NCI-H748 treated with DMSO at 0.1 percent for 48 hours (cell line): ENCODE results near the gene BMPER.
"Not testable (repeated sequence)": the region's sequence is repeated elsewhere in the genome, so short reads cannot be mapped to it uniquely, and the experiment has no call there.

ENCODE experiments used
- DNase-seq: peaks from one replicate; lab custom pipeline; 2025; lab: John Stamatoyannopoulos, UW

The BMPER gene

DNA sequence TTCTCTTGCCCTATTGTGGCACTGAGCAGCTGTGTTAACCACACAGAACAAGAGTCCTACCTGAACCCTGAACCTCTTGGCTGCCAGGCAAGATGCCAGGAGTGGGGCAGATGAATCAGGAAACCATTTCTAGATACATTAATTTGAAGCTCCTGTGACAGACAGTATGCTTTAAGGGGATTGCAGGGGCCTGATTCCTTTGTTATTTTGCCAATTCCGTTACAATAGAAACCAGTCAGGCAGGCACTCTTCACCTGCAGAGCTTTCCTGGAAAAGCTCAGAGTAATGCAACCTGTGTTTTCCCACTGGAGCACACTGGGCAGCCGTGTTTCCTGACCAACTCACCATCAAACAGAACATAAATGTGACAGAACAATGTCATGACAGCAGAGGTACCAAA lies 233.1 kb downstream of the BMPER start:
- no peak for DNase-seq

DNA sequence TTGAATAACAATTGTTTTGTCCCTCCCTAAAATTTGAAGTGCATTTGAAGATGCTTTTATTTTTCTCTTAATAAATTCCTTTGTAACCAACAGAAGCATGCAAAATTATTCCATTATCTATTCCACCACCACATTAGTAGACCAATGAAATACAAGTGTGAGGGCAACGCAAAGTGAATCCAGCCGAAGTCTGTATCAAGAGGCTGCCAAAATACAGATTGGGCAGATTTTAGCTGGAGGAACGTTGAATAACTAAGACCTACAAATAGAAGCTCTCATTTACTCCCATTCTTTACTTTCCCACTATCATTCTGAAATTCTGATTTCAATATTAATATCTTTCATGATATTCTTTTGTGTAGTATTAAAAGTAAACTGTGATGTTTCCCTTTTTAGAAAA lies 233.7 kb downstream of the BMPER start:
- DNase-seq = no peak

DNA sequence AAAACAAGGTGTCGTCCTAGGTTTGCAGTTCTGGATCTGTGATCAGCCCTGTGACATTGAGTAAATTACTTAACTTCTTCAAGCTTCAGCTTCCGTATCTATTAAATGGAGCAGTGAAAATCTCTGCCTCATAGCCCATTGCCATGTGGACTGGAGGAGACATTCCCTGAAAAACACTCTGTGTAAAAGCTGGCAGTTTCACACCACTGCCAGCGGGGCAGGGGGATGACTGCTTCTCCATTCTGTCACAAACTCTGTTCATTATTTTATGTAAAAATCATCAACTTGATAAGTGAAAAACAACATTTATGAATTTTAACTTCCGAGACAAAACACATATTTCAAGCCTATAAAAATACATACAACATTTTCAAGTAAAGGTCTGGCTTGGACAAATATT lies 234.7 kb downstream of the BMPER start:
- no peak for DNase-seq

DNA sequence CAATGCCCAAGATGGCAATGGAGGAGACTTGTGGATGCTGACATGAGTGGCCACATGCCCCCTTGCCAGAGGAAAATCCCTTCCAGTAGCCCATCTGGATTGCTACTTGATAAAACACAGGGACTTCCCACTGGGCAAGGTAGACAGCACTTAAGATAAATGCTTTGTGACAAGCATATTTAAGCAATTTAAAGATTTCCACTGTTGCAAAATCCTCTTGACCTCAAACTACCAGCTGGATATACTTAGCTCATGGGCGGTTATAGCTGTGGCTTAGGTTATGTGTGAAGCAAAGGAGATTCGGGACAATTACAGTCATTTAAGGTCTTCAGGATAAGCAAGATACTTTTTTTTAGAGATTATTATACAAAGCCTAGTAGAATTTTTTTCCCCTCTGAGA lies 238.1 kb downstream of the BMPER start:
- no peak for DNase-seq

DNA sequence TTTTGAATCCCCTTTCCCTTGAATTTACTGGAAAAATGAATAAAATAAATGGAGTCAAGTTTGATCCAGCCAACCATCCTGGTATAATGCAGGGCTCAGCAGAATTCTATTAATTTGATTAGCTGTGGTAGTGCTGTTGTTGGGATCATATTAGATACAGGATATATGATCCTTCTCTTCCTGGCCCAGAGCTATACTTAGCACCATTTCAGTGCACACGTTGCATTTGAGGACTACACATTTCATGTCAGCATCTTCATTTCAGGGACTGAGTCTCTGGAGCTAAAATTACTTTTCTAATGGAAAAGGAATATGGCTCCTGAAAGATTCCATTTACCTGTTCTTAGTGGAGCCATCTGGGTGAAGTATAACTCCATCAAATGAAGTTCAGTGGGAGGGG lies 240.3 kb downstream of the BMPER start:
- no peak for DNase-seq

DNA sequence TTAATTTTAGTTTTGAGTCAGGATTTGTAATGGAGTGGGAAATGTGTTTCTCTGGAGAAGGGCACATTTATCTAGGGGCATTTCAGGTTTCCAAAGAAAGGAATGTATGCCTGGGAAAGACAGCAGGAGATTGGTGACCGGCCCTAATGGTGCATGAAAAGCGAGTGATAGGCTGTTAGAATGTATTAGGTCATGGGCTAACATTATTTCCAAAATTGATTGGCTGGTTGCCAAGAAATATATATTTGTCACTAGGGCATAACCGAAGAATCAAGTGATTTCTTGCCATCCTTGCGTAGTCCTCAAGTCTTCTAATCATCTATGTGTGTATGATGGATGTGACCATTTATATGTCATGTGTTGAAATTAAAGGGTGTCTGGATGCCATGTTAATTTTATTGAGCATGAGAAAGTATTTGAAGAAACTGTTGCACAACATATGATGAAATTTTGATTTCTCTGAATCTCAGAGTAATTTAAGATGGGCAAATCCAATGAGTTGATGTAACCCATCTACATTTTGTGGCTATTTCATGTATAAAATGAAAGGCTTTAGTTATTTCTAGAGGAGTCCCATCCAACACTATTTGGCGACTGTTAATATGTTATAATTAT lies 248.4 kb downstream of the BMPER start:
- DNase-seq = no peak

DNA sequence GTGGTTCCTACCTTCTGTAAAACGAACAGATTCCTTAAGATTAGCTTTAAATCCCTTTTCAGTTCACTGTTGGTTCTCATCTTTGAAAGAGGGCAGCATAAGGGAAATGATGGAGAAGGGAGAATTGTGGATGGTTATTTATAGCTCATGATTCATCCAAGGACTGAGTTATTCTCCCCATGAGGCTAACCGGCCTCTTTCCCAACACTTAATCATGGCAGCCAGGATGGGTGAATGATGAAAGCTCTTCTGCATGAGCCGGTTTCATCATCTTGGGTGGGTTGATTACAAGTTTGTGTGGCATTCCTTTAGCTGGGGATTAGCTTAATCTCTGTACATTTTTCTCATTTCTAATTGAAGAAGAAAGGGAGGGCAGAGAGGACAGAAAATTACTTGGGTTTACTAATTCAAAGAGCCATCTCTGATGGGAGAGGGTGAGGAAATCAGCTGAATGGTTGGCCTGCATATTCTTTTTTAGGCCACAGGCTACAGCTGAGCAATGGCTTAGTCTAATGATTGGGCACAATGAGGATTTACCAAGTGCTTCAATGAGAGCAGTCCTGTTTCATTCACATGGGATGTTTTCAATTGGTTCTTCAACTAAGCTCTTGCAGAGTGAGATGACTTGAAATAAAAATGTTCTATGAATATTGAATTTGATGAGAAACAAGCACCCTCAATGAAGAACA lies 250.0 kb downstream of the BMPER start:
- DNase-seq = no peak

DNA sequence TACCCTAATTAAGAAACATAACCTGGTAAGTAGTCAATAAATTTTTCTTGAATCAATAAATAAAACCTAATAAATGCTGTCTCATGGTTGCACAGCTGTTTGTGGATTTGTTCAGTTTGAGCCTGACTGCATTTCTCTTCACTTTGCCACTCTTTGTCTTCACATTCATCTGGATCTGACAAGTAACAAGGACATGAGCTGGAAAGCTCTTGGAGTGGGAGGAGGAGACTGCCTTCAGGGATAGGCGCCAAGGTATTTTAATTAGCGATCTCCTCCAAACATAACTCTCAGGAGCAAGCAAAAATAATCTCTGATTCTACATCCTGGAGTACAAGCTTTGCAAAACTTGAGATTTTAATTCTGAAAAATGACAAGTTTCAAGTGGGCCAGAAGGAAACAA lies 251.0 kb downstream of the BMPER start:
- DNase-seq = no peak

DNA sequence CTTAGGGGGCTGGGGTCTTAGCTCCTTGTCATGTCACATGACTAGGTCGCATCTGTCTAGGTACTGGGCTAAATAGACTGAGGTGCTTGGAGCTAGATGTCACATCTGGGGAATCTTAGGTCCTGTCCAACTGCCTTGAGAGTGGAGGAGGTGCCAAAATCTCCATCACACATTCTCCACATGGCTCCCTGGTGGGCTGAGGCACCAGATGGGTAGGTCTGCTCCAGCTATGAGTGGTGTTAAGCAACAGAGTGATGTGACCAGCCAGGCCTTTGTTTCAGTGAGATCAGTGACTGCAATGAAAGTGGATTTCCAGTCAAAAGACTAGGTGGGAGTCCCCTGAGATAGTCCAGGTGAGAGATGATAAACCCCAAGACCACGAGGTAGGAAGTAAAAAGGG lies 251.8 kb downstream of the BMPER start:
- DNase-seq = no peak

DNA sequence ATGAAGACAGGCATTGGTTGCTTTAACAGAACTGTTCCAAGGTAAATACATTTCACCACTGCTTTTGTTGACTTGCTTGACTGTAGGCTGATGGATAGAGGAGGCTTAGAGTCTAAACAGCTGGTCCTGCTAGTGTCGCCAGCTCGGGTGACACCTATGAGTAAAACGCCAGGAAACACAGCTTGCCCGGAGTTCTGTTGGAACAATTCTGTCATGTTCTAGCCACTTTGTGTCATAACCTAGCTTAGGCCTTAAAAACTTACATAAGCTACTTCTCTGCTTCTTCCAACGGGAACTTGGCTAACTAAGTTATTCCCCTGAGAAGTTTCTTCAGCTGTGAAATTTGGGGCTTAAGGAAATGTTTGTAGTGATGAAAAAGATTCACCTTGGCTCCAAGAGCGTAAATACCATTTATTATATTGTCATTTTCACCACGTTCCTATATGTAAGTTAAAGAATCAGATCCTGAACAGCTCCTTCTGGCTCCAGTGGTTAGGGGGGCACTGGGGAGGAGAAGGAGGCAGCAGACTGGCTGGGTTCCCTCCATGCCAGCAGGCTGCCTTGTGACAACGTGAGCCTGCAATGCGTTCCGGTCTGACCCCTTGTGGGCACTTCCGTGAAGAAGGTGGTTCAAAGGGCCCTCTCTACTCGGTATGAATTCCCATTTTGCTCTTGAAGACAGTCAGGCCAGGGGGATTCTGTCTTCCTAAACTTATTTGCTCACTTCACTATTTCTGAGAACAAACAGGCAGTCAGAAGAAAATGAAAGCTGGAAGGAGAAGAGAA lies 253.2 kb downstream of the BMPER start:
- DNase-seq = no peak

DNA sequence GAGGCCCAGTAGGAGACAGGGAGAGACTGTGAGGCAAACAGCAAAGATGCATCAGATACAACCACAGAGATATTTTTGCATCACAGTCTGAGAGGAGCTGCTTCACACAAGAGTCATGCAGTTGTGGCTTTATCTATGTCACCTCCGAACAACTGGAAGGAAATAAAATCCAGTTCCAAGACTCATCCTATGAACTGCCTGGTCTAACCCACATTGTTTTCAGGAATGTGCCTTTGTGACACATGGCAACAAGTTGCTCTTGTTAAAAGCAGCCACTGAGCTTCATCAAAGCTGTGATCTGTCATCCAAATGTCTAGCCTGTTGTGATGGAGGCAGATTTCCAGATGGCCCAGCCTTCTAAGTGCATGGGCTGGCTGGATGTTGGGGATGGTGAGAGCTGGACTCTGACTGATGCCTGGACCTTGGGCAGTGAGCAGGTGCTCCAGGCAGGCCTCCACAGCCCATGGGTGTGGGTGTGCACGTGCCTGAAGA lies 255.0 kb downstream of the BMPER start:
- DNase-seq = no peak

DNA sequence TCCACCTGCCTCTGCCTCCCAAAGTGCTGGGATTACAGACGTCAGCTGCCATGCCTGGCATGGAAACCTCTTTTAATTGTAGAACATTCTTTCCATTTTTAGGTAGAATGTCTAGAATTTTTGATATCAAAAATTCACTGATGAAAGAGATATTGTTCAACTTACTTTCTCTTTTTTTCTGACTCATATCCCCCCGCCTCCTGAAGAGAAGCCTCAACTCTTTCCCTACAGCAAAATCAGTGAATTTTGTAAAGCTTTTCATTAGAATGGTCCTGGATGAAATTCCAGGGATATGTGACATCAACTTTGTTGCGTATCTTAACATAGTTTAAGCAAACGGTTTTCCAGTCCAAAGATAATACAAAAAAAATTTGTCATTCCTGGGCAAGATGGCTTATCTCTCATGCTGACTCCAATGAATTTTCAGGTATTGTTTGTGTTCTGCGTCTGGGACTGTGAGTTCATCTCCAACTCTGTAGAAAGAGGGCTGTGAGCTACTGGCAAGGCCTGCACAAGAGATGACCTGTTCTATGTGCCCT lies 256.8 kb downstream of the BMPER start:
- DNase-seq = no peak

DNA sequence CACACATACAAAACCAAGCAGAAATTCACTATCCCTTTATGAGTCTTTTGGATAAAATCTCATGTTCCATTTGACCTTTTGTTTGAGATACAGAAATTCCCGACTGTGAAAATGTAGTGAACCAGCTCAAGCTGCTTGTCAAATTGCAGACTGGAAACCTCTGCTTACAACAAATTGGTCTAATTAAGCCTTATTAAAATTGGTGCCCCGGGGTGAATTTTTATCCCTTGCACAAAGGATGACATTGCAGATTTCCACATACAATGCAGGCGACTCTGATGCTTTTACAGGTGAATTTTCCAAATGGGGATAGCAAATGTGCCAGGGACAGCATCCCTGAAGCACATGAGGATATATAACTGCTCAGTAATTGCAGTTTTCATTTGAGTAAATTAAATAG lies 257.3 kb downstream of the BMPER start:
- DNase-seq = peak; percentile 51

DNA sequence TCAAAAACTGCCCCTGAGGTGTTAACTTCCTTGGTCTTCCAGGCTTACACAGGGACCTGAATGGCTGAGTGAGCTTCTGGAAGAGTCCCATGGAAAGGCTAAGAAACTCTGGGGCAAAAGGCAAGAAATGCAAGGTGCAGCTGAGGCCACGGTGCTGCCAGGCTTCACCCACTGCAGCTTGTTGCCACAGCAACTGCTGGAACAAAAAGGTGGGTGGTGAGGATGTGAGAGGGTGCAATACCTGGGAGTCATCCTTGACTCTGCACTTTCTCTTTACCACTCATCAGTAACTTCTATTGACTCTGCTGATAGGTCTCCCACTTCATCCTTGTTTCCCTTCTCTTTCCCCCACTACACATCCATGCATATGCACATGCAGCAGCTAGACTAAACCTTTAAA lies 258.6 kb downstream of the BMPER start:
- DNase-seq = no peak

DNA sequence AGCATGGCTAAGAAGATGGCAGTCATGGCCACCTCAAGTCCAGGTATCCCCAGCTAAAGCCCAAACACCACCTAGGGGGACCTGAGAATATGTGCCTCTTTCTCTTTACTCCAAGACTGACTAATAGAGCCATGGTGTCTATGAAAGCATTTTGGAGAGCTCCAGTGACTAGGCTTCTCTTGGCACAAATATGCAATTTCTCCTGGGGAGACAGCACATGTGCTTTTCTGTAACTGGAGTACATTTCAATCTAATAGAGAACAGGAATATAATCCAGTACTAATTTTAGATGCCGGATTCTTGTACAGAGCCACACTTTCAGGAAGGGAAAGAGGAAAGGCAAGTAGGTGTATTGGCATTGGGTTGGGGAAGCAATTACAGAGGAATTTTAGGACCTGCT lies 260.1 kb downstream of the BMPER start:
- no peak for DNase-seq

DNA sequence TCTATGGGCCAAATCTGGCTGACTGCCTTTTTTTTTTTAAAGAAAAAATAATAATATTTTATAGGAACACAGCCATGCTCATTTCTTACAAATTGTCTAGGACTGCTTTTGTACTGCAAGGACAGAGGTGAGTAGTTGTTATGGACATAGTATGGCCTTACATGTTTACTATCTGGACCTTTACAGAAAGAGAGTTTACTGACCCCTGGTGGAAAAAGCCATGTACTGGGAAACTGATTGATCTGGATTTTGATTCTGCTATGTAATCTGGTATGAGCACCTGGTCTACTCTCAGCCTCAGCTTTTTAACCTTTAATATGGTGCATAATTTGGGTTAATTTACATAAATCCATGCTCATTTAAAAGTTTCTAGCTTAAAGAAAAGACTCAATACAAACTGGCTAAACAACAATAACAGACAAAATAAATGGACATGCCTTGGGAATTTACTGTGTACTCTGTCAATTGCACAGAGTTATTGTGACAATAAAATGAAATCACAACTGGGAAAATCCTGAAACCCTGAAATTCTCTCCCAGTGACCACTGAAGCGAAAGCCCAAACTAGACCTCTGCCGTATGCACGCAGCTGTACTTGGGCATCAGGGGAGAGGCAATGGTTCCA lies 260.7 kb downstream of the BMPER start:
- DNase-seq = no peak

DNA sequence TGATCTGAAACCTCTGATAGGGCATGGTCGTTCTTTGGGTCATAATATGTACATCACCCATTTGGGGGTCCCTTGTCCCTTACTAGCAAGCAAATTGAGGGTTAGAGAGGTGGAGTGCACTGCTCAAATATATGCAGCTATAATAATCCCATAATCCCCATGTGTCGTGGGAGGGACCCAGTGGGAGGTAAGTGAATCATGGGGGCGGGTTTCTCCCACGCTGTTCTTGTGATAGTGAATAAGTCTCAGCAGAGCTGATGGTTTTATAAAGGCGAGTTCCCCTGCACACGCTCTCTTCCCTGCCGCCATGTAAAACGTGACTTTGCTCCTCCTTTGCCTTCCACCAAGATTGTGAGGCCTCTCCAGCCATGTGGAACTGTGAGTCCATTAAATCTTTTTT lies 262.7 kb downstream of the BMPER start:
- DNase-seq = no peak

DNA sequence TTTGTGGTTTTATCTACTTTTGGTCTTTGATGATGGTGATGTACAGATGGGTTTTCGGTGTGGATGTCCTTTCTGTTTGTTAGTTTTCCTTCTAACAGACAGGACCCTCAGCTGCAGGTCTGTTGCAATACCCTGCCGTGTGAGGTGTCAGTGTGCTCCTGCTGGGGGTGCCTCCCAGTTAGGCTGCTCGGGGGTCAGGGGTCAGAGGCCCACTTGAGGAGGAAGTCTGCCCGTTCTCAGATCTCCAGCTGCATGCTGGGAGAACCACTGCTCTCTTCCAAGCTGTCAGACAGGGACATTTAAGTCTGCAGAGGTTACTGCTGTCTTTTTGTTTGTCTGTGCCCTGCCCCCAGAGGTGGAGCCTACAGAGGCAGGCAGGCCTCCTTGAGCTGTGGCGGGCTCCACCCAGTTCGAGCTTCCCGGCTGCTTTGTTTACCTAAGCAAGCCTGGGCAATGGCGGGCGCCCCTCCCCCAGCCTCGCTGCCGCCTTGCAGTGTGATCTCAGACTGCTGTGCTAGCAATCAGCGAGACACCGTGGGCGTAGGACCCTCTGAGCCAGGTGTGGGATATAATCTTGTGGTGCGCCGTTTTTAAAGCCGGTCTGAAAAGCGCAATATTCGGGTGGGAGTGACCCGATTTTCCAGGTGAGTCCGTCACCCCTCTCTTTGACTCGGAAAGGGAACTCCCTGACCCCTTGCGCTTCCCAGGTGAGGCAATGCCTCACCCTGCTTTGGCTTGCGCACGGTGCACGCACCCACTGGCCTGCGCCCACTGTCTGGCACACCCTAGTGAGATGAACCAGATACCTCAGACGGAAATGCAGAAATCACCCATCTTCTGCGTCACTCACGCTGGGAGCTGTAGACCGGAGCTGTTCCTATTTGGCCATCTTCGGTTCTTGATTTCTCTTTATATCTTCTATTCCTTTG lies 269.6 kb downstream of the BMPER start:
- not testable (repeated sequence) for DNase-seq

DNA sequence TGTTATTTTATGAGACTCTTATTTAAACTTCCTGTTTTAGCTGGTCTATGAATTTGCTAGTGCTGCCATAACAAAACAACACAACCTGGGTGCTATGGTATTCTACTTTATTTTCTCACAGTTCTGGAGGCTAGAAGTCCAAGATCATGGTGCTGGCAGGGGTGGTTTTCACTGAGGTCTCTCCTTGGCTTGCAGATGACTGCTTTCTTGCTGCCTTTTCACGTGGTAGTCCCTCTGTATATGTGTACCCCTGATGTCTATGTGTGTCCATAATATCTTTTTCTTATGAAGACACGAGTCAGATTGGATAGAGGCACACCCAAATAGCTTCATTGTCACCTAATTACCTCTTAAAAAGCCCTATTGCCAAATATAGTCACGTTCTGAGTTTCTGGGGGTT lies 270.5 kb downstream of the BMPER start:
- no peak for DNase-seq

DNA sequence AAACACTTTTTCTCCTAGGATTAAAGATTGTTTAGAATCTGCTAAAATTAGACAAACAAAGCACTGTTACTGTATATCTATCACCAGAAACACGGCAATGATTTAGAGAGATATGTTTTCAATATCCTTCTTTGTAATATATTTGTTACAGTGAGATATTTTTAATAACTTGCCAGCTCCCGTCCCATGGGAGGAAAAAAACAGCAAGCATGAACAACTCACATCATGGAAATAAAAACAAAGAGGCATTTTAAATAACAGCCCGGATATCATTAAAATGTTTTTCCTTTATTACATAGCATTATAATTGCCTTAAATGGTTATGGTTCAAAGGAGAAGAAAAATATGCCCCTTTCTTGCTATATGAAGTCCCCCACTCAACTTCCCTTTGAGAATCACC lies 272.1 kb downstream of the BMPER start:
- DNase-seq = no peak

DNA sequence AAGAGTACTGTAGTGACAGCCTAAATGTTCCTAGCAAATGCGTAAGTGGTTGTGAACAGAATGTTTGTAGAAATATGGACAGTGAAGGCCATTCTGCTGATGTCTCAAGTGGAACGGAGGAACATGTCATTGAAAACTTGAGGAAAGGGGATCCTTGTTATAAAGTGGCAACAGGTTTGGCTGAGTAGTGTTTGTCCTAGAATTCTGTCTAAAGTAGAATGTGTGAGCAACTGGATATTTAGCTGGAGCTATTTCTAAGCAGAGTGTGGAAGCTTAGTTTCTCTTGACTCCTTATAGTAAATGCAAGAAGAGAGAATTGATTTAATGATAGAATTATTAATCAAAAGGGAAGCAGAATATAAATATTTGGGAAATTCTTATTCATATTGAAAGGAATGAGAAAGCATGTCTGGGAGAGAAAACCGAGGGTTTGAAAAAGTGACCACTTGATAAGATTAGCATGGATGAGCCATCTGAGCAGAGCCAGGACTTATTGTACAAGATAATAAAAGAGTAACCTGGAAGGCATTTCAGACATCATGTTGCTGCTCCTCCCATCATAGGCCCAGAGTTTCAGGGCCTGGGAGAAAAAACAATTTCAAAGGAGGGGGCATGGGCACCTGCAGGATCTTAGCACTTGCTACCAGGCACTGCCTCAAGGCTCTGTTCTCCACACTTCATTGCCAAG lies 276.1 kb downstream of the BMPER start:
- DNase-seq = no peak
